ENCODE results near the gene GABRB1.

Gene GABRB1

GRCh38 chr4:47386561-47387235 is 355.3 kb downstream of the GABRB1 start:
- no peak for DNase-seq (ENCODE audit: low spot score)

GRCh38 chr4:47390428-47391125 is 359.2 kb downstream of the GABRB1 start:
- DNase-seq (ENCODE audit: low spot score) = peak; percentile 9

DNA sequence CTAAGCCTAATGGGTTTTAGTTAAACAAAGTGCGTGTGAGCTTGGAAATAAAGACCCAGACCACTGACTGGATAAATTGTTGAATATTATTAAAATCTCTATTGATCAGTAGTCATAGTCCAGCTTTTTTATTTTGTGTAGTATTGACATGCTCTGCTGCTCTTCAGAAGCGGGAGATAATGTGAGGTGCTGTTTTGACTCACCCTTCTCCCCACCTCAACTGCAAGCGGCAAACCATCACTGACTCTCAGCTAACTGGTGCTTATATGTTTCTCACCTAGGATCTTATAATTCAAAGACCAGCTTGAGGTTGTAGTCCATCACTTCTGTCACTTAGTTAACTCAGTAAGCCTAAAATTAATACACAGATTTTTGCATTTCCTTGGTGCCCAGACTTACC is 359.9 kb downstream of the GABRB1 start:
- no peak for DNase-seq (ENCODE audit: low spot score)

GRCh38 chr4:47406408-47406807 is 375.0 kb downstream of the GABRB1 start:
- no peak for DNase-seq (ENCODE audit: low spot score)

DNA sequence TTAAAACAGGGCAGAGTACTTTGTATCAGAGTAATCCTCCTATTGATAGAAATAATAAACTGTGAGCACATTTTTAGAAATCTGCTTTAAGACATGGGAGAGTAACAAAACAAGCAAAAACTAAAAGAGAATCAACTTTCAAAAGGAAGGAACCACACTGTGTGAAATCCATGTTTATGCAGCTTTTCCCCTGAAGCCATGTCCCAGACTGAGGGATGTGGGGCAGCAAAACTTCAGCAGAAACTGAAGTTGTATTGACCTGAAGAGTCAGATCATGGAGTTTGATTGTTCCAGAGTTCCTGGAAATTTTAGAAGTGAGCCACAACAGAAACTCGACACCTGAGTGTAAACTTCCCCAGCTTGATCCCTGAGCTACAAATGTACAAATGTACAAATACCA is 378.9 kb downstream of the GABRB1 start:
- DNase-seq (ENCODE audit: low spot score) = no peak

DNA sequence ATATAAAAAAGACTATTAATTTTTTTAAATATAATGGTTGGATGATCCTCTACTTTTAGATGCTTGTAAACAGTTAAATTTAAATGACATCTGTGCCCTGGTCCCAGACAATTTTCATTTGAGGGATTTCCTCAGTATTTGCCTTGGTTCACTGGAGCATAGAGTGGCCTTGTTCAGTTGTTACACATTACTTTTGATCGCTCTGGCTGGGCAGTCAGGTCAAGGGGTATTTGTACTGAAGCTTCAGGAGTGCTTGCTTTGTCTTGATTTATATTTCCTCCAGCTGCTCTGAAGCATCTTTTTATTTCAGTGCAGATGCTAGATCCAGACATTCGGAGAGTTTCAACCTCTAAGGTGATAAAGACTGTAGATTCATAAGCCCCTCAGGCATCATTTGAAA is 382.2 kb downstream of the GABRB1 start:
- DNase-seq (ENCODE audit: low spot score) = no peak

DNA sequence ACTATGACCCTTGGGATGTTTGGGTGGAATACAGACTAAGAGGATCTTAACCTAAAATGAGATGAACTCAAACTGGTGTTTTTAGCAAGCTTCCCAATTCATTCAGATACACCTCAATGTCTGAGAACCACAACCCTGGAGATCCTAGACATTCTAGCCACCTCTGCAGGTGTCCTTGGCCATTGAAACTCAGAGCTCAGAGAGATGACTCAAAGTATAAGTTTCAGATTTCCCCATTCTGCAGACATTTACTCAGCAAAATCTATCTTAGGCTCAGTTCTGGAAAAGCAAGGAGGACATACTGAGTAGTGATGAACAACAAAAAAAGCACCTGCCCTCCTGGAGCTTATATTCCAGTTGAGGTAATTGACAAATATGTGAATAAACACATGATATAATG is 384.4 kb downstream of the GABRB1 start:
- DNase-seq (ENCODE audit: low spot score) = no peak

DNA sequence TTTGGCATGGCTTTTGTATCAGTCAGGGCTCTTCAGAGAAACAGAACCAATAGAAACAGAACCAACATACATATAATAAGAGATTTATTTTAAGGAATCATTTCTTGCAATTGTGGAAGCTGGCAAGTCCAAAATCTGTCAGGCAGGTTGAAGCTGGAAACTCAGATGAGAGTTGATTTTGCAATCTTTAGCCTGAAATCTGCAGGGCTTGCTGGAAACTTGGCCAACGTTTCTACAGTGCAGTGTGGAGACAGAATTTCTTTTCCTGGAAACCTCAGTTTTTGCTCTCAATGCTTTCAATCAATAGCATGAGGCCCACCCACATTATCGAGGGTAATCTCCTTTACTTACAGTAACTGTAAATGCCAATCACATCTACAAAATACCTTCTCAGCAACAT is 386.8 kb downstream of the GABRB1 start:
- DNase-seq (ENCODE audit: low spot score) = no peak

DNA sequence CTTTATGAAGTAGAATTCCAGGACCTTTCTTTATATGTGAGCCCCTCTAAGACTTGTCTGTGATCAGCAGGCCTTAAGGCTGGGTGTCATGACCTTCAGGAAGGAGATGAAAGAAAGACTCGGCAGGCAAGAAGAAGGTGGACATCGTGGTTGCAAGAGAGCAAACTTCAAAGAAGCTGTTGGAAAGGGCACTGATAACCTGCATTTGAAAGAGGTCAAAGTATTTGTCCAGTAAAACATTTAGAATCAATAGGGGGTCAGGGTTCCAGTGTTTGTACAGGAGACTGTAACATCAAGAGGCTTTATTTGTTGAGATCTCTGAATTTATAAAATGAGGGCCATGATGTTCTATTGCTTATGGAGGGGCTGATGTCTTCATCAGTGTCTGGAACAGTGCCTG is 387.9 kb downstream of the GABRB1 start:
- DNase-seq (ENCODE audit: low spot score) = no peak

GRCh38 chr4:47425628-47426027 is 394.3 kb downstream of the GABRB1 start:
- DNase-seq (ENCODE audit: low spot score) = no peak

DNA sequence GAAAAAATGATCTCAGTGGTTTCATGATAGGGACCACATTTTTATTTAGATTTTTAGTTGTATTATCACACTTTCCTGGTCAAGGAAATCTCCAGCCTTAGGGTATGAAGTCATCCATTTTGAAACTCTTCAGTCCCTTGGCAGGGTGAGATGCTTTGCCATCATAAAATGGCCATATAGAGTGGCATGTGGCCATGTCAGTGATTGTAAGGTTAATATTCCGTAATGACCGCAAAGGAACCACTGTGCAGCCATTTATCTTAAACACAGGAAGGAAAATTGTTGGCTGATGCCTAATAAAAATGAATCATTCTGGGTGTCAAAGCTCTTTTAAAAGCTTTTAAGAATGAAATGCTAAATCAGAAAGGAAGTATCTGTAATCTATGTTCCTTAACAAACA is 396.6 kb downstream of the GABRB1 start:
- DNase-seq (ENCODE audit: low spot score) = no peak

DNA sequence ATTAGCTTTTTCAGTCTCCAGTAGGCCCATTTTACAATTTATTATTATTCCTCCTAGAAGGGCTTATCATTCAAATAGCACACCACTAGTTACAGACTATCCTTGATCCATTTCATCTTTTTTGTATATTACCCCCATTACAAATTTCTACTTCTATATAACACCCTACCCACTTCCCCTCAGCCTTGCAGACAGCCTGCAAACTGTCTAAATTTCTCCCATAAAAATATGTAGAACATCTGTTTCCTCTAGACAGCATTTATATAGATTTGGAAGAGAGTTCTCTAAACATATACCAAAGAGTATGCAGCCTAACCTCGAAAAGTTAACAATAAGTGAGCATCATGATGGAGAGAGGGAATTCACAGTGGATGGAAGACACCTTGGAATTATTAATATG is 401.4 kb downstream of the GABRB1 start:
- no peak for DNase-seq (ENCODE audit: low spot score)

DNA sequence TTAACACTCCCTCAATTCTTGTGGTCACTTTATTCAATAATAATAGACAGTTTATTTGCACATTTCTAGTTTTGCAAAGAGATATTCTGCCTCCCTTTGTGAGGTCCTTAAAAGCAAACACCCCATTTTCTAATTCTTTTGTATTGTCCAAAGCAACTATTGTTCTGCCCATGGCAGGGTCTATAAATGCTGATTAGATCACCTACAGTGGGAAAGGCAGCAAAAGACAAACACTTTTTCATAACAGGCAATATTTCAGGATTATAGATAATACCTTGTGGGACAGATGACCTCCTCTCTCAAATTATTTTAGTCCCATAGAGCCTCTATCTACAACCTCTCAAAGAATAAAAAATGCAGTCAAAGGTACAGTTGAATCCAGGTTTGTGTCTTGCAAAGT is 403.6 kb downstream of the GABRB1 start:
- DNase-seq (ENCODE audit: low spot score) = no peak

DNA sequence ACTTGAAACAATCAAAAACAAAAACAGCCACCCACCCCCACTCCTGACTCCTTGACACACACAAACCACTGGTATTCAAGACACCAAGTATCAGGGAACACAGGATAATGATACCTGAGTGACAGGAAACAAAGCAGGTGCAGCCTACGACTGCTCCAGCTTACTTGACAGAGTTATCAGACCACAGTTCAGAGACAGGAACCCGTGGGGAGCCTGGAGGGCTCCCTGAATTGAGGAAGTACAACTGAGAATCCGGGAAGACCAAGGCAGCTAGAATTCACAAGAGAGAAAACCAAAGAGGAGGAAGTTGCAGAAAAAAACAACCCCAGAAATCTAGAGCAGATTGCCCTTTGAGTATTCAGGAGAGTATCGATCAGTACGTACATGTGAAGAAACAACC is 411.6 kb downstream of the GABRB1 start:
- DNase-seq (ENCODE audit: low spot score) = no peak

GRCh38 chr4:47444031-47444430 is 412.7 kb downstream of the GABRB1 start:
- DNase-seq (ENCODE audit: low spot score) = no peak

- DNase-seq (ENCODE audit: low spot score) = no peak
These were observed 420.3 kb downstream of the GABRB1 start for GRCh38 chr4:47451657-47452056.

- no peak for DNase-seq (ENCODE audit: low spot score)
These were observed 431.4 kb downstream of the GABRB1 start for GRCh38 chr4:47462799-47463234.

DNA sequence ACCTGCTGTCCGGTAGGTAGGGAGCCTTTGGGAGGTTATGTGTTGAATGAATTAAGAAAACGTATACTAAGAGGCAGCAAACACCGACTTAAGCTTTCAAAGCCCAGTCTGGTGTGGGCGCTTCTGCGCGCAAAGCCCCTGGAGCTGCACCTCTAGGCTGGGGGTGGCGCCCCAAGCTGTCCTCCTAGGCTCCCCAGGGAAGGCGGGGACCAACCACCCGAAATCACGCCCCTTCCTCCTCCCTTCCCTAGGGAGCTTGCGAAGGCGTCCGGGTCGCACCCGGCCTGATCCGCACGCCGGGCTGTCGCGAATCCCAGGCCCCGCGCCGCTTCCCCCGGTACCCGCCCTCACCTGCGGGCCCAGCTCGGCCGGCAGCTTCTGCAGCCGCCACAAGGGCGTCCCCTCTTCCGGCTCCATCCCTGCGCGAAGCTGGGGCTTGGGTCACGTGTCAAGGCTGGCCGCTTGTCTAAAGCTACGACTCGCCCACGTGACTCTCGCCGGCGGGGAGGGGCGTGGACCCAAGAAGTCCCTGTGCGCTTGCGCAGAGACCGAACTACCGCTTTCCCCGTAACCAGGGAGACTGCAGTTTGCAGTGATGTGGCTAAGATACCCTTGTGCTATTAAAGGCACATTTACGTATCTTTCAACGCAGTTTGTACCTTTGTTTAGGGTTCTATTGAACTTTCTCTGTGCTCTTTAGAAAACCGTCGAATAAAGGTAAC is 432.0 kb downstream of the GABRB1 start, which contains the start of gene COMMD8:
Gene COMMD8 (minus strand): TSS at position 468 of the 722 bp plus-strand sequence. CDS start 51 bp downstream, at position 417.
- DNase-seq (ENCODE audit: low spot score) = peak; percentile 91

GRCh38 chr4:47465004-47465403 is 433.6 kb downstream of the GABRB1 start:
- DNase-seq (ENCODE audit: low spot score) = no peak

DNA sequence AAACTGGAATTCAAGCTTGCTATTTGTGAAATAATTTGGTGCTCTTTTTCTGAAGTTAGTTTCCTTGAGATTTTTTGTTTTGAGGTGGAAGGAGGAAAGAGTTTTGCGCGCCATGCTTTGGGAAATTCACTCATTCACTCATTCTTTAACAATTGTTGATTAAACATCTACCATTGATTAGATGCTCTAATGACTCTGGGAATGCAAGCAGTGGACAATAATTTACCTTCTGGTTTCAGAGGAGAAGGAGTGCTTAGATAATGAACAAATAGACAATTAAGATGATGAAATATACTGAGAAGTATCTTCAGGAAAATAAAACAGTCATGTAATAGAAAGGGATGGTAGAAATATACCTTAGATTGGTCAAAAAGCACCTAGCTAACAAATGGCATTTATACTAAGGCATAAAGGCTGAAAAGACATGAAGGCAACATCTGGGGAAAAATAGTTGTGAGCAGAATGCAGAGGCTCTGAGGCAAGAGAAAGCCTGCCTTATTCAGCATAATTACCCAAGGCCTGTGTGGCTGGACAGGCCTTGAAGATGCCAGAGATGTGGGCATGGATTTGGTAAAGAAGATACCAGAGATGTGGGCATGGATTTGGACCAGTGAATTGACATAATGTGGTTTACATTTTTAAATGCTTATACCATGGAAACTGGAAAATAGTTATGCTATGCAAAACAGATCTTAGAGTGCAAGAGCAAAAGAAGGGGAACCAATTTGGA is 434.9 kb downstream of the GABRB1 start:
- DNase-seq (ENCODE audit: low spot score) = no peak

DNA sequence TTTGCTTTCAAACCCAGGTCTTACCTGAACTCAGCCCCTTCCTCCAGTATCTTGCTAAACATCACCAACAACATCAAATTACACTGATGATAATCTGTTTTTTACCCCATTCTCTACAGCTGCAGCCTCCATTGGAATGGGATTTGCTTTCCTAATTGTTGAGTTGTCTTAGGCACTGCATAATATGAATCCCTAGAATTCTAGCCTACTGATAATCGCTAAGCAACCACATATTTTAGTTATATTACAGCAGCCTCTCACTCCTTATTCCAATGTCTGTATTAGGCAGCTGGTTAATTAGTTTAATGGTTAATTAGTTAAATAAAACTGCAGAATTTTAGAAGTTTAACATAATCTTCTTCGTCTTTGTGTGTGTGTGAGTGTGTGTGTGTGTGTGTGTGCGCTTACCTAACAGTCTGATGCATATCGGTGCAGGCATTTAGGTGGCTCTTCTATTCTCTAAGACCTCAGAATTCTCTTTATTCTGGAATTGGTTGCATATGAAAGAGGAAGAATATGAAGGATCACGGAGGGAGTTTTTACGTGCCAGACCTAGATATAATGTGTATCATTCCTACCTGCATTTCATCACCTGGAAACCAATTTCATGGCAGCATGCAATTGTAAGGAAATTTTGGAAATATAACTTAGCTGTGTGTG is 437.5 kb downstream of the GABRB1 start:
- DNase-seq (ENCODE audit: low spot score) = peak; percentile 22

GRCh38 chr4:47469951-47470350 is 438.6 kb downstream of the GABRB1 start:
- DNase-seq (ENCODE audit: low spot score) = peak; percentile 37
